HEK293T (cell line): Measurements from ENCODE around the gene PTGER2.

ENCODE experiments used
- CTCF ChIA-PET: fragments of 350-600 bp; formaldehyde crosslinking; extraction: SDS; loops from one replicate; lab custom pipeline; 2021; ENCODE audit warnings: antibody characterized with exemption, inconsistent platforms; lab: Yijun Ruan, JAX
- POLR2A ChIA-PET: fragments of 350-600 bp; formaldehyde crosslinking; extraction: SDS; loops from one replicate; lab custom pipeline; 2020; ENCODE audit warnings: antibody characterized with exemption, inconsistent platforms; lab: Yijun Ruan, JAX
- DNase-seq: peaks from one replicate; pipeline ENCODE4 v3.0.0; 2012; ENCODE audit warnings: mixed read lengths; ENCODE audit errors: extremely low spot score
- ARNT ChIP-seq: fragments of 450-650 bp; IDR thresholded peaks from 2 replicates; pipeline ENCODE4 v1.6.1; 2017; ENCODE audit warnings: mild to moderate bottlenecking
- BHLHE40 ChIP-seq: fragments of 450-650 bp; IDR thresholded peaks from 2 replicates; pipeline ENCODE4 v1.6.1; 2016; ENCODE audit warnings: mild to moderate bottlenecking, moderate library complexity, borderline replicate concordance
- CTBP1 ChIP-seq: fragments of 450-650 bp; IDR thresholded peaks from 2 replicates; pipeline ENCODE4 v1.6.1; 2016; ENCODE audit warnings: borderline replicate concordance
- ELF4 ChIP-seq: fragments of 450-650 bp; IDR thresholded peaks from 2 replicates; pipeline ENCODE4 v1.6.1; 2017; ENCODE audit warnings: antibody characterized with exemption
- FOXA1 ChIP-seq: fragments of 450-650 bp; IDR thresholded peaks from 2 replicates; pipeline ENCODE4 v1.6.1; 2016; ENCODE audit warnings: mild to moderate bottlenecking
- FOXK2 ChIP-seq: fragments of 450-650 bp; IDR thresholded peaks from 2 replicates; pipeline ENCODE4 v1.6.1; 2016; ENCODE audit warnings: mild to moderate bottlenecking
- FOXM1 ChIP-seq: fragments of 450-650 bp; IDR thresholded peaks from 2 replicates; pipeline ENCODE4 v1.6.1; 2017; ENCODE audit warnings: mild to moderate bottlenecking, borderline replicate concordance
- HDGF ChIP-seq: fragments of 450-650 bp; IDR thresholded peaks from 2 replicates; pipeline ENCODE4 v1.6.1; 2017; ENCODE audit warnings: antibody characterized with exemption, borderline replicate concordance
- L3MBTL2 ChIP-seq: fragments of 450-650 bp; conservative IDR thresholded peaks from 2 replicates; pipeline ENCODE4 v1.6.1; 2016; ENCODE audit warnings: mild to moderate bottlenecking
- LEF1 ChIP-seq: fragments of 450-650 bp; IDR thresholded peaks from 2 replicates; pipeline ENCODE4 v1.6.1; 2017; ENCODE audit warnings: mild to moderate bottlenecking, borderline replicate concordance
- NFRKB ChIP-seq: fragments of 450-650 bp; IDR thresholded peaks from 2 replicates; pipeline ENCODE4 v1.6.1; 2016; ENCODE audit warnings: mild to moderate bottlenecking, moderate library complexity
- SP1 ChIP-seq: fragments of 450-650 bp; IDR thresholded peaks from 2 replicates; pipeline ENCODE4 v1.6.1; 2017
- SUZ12 ChIP-seq: fragments of 450-650 bp; IDR thresholded peaks from 2 replicates; pipeline ENCODE4 v1.6.1; 2016; ENCODE audit warnings: mild to moderate bottlenecking
- TARDBP ChIP-seq: fragments of 450-650 bp; IDR thresholded peaks from 2 replicates; pipeline ENCODE4 v1.6.1; 2016
- ZNF384 ChIP-seq: fragments of 450-650 bp; IDR thresholded peaks from 2 replicates; pipeline ENCODE4 v1.6.1; 2016
- TF ChIP-seq, protein P1 (sequence below): fragments of 450-650 bp; IDR thresholded peaks from 2 replicates; pipeline ENCODE4 v1.6.1; 2016

Gene PTGER2

DNA sequence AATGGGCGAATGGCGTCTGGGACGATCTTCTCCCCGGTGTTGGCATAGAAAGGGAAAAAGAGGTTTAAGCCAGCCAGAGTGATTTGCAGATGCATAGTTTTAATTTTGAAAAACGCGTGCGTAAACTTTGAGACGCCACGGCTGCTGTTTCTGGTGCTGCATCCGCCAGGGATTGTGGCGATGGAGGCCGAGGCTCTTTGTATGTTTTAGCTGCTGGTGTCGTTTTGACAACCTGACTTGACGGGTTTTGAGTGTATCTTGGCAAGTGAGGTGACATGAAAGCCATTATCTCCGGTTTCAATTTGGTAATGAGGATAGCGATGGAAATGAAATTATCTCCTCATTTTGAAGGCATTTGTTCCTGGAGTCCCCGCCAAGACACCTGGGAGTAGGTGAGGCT is 45.0 kb upstream of the PTGER2 start:
- POLR2A ChIA-PET = no interaction called here
- TF ChIP-seq SP1 (no peak), FOXK2 (no peak), HDGF (no peak), TARDBP (no peak), FOXA1 (no peak), ZNF384 (no peak), BHLHE40 (no peak), SUZ12 (no peak), NFRKB (no peak), CTBP1 (no peak), ELF4 (no peak), FOXM1 (no peak)
- DNase-seq = no peak
- CTCF ChIA-PET = no interaction called here

DNA sequence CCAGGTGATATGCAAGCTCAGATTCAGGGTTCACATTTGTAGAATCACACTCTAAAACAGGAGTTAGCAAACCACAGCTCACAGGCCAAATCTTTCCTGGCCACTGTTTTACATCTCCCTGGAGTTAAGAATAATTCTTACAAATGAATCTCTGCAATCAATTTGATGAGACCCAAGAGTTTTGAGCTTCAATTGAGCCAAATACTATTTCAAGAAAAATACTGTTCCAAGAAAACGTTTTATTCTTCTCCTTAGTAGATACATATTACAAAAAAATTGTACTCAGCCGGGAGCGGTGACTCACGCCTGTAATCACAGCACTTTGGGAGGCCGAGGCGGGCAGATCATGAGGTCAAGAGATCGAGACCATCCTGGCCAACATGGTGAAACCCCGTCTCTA is 44.1 kb upstream of the PTGER2 start:
- no peak for DNase-seq
- CTCF ChIA-PET = interaction anchor here (0.6 kb wide), 1 partner anchor 23 kb away, joined by 4 read pairs; no protein-coding TSS in a partner anchor
- TF ChIP-seq NFRKB (no peak), SP1 (no peak), SUZ12 (no peak), ELF4 (no peak), FOXM1 (no peak), CTBP1 (no peak), ARNT (no peak), HDGF (no peak), FOXA1 (no peak), ZNF384 (no peak), TARDBP (no peak), BHLHE40 (no peak), L3MBTL2 (no peak), FOXK2 (no peak), LEF1 (no peak)
- TF ChIP-seq, protein P1, sequence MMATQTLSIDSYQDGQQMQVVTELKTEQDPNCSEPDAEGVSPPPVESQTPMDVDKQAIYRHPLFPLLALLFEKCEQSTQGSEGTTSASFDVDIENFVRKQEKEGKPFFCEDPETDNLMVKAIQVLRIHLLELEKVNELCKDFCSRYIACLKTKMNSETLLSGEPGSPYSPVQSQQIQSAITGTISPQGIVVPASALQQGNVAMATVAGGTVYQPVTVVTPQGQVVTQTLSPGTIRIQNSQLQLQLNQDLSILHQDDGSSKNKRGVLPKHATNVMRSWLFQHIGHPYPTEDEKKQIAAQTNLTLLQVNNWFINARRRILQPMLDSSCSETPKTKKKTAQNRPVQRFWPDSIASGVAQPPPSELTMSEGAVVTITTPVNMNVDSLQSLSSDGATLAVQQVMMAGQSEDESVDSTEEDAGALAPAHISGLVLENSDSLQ = no peak
- POLR2A ChIA-PET = no interaction called here

DNA sequence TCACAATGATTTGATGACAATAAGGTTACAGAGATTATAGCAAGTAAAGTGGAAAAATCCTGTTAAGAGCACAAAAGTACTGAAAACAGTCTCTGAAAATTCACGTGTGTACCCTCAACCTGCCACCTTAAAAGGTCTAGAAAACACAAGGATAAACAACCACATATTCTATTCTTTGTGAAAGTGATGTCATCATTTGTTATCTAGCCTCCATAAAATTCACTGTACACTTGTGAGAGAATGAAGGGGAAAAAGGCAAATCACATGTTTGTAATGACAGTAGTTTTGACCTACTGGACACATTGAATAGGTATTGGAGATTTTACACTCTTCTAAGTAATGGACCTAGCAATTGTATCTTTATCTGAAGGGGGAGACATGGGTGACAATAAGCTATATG is 42.6 kb upstream of the PTGER2 start:
- POLR2A ChIA-PET = no interaction called here
- DNase-seq = no peak
- TF ChIP-seq, protein P1 = no peak
- TF ChIP-seq HDGF = no peak
- no peak for TF ChIP-seq NFRKB
- no peak for TF ChIP-seq SUZ12
- no peak for TF ChIP-seq ARNT
- TF ChIP-seq ZNF384 = no peak
- TF ChIP-seq FOXA1 = no peak
- TF ChIP-seq CTBP1 = no peak
- no peak for TF ChIP-seq SP1
- TF ChIP-seq ELF4 = no peak
- TF ChIP-seq FOXK2 = no peak
- TF ChIP-seq BHLHE40 = no peak
- TF ChIP-seq FOXM1 = no peak
- no peak for TF ChIP-seq TARDBP
- TF ChIP-seq L3MBTL2 = no peak
- no peak for TF ChIP-seq LEF1
- CTCF ChIA-PET = no interaction called here

DNA sequence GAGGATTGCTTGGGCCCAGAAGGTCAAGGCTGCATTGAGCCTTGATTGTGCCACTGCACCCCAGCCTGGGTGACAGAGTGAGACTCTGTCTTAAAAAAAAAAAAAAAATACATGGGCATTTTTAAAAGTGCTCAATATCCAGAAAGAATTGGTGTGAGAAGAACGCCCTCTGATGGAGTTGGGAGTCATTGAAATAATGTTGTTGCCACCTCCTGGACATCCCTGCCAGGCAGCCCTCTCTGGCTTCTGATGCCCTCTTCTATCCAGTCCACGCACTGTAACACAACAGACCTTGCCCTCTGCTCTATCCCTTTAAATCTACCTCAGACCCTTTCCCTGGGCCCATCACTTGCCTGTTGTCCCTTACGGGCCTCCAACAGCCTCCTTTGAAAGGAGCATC is 41.7 kb upstream of the PTGER2 start:
- CTCF ChIA-PET = interaction anchor here (0.7 kb wide), 1 partner anchor 103 kb away, joined by 3 read pairs; no protein-coding TSS in a partner anchor
- TF ChIP-seq ZNF384 (peak; percentile 82), BHLHE40 (no peak)
- POLR2A ChIA-PET = no interaction called here
- peak; percentile 46 for DNase-seq

DNA sequence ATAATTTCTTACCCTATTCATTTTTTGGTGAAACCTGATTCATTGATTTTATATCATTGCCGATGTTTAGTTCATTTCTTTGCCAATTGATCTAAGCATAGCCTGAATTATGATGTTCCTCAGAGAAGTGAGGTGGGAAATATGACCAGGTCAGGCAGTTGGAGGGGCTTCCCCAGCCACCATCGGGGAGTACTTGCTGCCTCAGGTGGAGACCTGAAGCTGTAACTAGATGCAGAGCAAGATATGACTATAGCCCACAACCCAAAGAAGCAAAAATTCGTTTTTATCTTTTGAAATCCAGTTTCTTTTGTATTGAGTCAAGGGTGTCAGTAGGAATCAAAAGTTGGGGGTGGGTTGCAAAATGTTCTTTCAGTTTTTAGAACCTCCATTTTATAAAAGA is 38.7 kb upstream of the PTGER2 start:
- POLR2A ChIA-PET = no interaction called here
- DNase-seq = no peak
- CTCF ChIA-PET = no interaction called here
- no peak for TF ChIP-seq L3MBTL2
- no peak for TF ChIP-seq LEF1
- TF ChIP-seq HDGF = no peak
- no peak for TF ChIP-seq ELF4
- TF ChIP-seq, protein P1 = no peak
- no peak for TF ChIP-seq ZNF384
- no peak for TF ChIP-seq CTBP1
- no peak for TF ChIP-seq ARNT
- no peak for TF ChIP-seq SP1
- TF ChIP-seq FOXM1 = no peak
- TF ChIP-seq FOXK2 = no peak
- no peak for TF ChIP-seq NFRKB
- TF ChIP-seq BHLHE40 = no peak
- TF ChIP-seq SUZ12 = no peak

DNA sequence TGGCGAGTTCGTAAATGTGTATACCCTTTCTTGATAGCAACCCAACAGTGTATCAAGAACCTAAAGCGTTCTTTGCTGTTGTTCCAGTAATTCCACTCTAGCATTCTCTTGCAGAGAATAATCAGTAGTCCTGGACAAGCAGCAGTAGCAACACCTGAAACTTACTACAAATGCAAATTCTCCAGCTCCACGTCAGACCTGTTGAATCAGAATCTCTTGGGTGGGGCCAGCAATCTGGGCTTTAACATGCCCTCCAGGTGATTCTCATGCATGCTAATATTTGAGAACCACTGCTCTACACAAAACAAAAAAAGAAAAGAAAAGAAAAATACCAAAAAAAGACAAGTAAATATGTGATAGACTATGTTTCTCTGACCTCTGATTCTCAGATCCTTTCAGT is 36.6 kb upstream of the PTGER2 start:
- POLR2A ChIA-PET = no interaction called here
- CTCF ChIA-PET = no interaction called here
- no peak for DNase-seq
- no peak for TF ChIP-seq L3MBTL2
- TF ChIP-seq ZNF384 = no peak
- TF ChIP-seq CTBP1 = no peak
- TF ChIP-seq HDGF = no peak
- no peak for TF ChIP-seq SUZ12
- no peak for TF ChIP-seq ELF4
- no peak for TF ChIP-seq BHLHE40
- TF ChIP-seq, protein P1 = no peak
- no peak for TF ChIP-seq FOXA1
- no peak for TF ChIP-seq FOXK2
- TF ChIP-seq LEF1 = no peak
- TF ChIP-seq ARNT = no peak
- no peak for TF ChIP-seq TARDBP
- no peak for TF ChIP-seq SP1
